H9 (cell line): Measurements from ENCODE around the gene PARP6. TPM values are rescaled to one million over a fixed set of nuclear protein-coding genes. Genes with fewer than 3 reads are reported as not detected.

ENCODE experiments used
- DNase-seq: peaks from one replicate; pipeline ENCODE4 v3.0.0-alpha.2; 2017
- H2AFZ ChIP-seq: one replicate; pipeline ENCODE4 v1.6.1; 2013; ENCODE audit warnings: mild to moderate bottlenecking, low read length, control low read depth, moderate library complexity
- H2AK5ac ChIP-seq: 2 replicates; pipeline ENCODE4 v1.6.1; 2013; ENCODE audit warnings: low read length, control low read depth, mixed read lengths; ENCODE audit not compliant: insufficient read length
- H2BK120ac ChIP-seq: one replicate; pipeline ENCODE4 v1.6.1; 2013; ENCODE audit warnings: low read depth, mild to moderate bottlenecking, low read length, control low read depth, inconsistent platforms; ENCODE audit not compliant: poor library complexity, severe bottlenecking
- H2BK12ac ChIP-seq: 2 replicates; pipeline ENCODE4 v1.6.1; 2013; ENCODE audit warnings: low read length, control low read depth, mixed read lengths, low read depth; ENCODE audit not compliant: insufficient read length
- H2BK15ac ChIP-seq: 2 replicates; pipeline ENCODE4 v1.6.1; 2013; ENCODE audit warnings: low read depth, low read length, control low read depth
- H2BK20ac ChIP-seq: one replicate; pipeline ENCODE4 v1.6.1; 2013; ENCODE audit warnings: low read depth, mild to moderate bottlenecking, low read length, control low read depth, inconsistent platforms; ENCODE audit not compliant: poor library complexity, severe bottlenecking
- H2BK5ac ChIP-seq: 2 replicates; pipeline ENCODE4 v1.6.1; 2013; ENCODE audit warnings: low read length, control low read depth, mixed read lengths; ENCODE audit not compliant: insufficient read length
- H3K14ac ChIP-seq: 2 replicates; pipeline ENCODE4 v1.6.1; 2013; ENCODE audit warnings: low read length, control low read depth; ENCODE audit not compliant: insufficient read depth
- H3K18ac ChIP-seq: 2 replicates; pipeline ENCODE4 v1.6.1; 2013; ENCODE audit warnings: low read depth, mild to moderate bottlenecking, mixed read lengths, low read length, control low read depth; ENCODE audit not compliant: insufficient read length
- H3K23ac ChIP-seq: 2 replicates; pipeline ENCODE4 v1.6.1; 2013; ENCODE audit warnings: low read length, control low read depth, mixed read lengths, low read depth; ENCODE audit not compliant: insufficient read length
- H3K23me2 ChIP-seq: 2 replicates; pipeline ENCODE4 v1.6.1; 2013; ENCODE audit warnings: low read depth, mild to moderate bottlenecking, mixed read lengths, low read length, control low read depth; ENCODE audit not compliant: insufficient read length, poor library complexity, severe bottlenecking
- H3K27ac ChIP-seq: 2 replicates; pipeline ENCODE4 v1.5.1; 2013; ENCODE audit warnings: low read length, control low read depth, mixed read lengths, low read depth; ENCODE audit not compliant: insufficient read length
- H3K27me3 ChIP-seq: 2 replicates; pipeline ENCODE4 v1.6.1; 2013; ENCODE audit warnings: low read length, control low read depth, inconsistent platforms; ENCODE audit not compliant: insufficient read depth
- H3K4ac ChIP-seq: 2 replicates; pipeline ENCODE4 v1.6.1; 2013; ENCODE audit warnings: low read depth, mild to moderate bottlenecking, control low read depth, inconsistent platforms, low read length, moderate library complexity
- H3K4me1 ChIP-seq: 2 replicates; pipeline ENCODE4 v1.6.1; 2013; ENCODE audit warnings: low read length, control low read depth, inconsistent platforms; ENCODE audit not compliant: insufficient read depth
- H3K4me2 ChIP-seq: 2 replicates; pipeline ENCODE4 v1.6.1; 2013; ENCODE audit warnings: low read length, control low read depth, mixed read lengths; ENCODE audit not compliant: insufficient read length, insufficient read depth
- H3K56ac ChIP-seq: 2 replicates; pipeline ENCODE4 v1.6.1; 2013; ENCODE audit warnings: low read depth, mild to moderate bottlenecking, mixed read lengths, low read length, control low read depth; ENCODE audit not compliant: insufficient read length
- H3K79me1 ChIP-seq: 2 replicates; pipeline ENCODE4 v1.6.1; 2013; ENCODE audit warnings: low read depth, mild to moderate bottlenecking, moderate library complexity, low read length, control low read depth, inconsistent platforms; ENCODE audit not compliant: insufficient read depth, poor library complexity, severe bottlenecking
- H3K79me2 ChIP-seq: 2 replicates; pipeline ENCODE4 v1.6.1; 2013; ENCODE audit warnings: low read length, control low read depth, inconsistent platforms; ENCODE audit not compliant: insufficient read depth
- H3K9ac ChIP-seq: 2 replicates; pipeline ENCODE4 v1.6.1; 2013; ENCODE audit warnings: low read length, control low read depth, mixed read lengths; ENCODE audit not compliant: insufficient read length; ENCODE audit errors: extremely low read depth
- H3K9me3 ChIP-seq: one replicate; pipeline ENCODE4 v1.6.1; 2013; ENCODE audit warnings: low read depth, low read length, inconsistent platforms; ENCODE audit not compliant: control insufficient read depth
- H3T11ph ChIP-seq: one replicate; pipeline ENCODE4 v1.6.1; 2013; ENCODE audit warnings: mild to moderate bottlenecking, low read length, control low read depth, inconsistent platforms
- H4K20me1 ChIP-seq: one replicate; pipeline ENCODE4 v1.6.1; 2013; ENCODE audit not compliant: control insufficient read depth, insufficient read length, insufficient read depth
- H4K5ac ChIP-seq: 2 replicates; pipeline ENCODE4 v1.6.1; 2013; ENCODE audit warnings: low read depth, mild to moderate bottlenecking, mixed read lengths, low read length, control low read depth; ENCODE audit not compliant: insufficient read length
- H4K8ac ChIP-seq: replicated peaks from 2 replicates; pipeline ENCODE4 v1.6.1; 2013; ENCODE audit warnings: low read length, control low read depth, mixed read lengths, low read depth; ENCODE audit not compliant: insufficient read length
- H4K91ac ChIP-seq: 2 replicates; pipeline ENCODE4 v1.6.1; 2013; ENCODE audit warnings: low read depth, mild to moderate bottlenecking, moderate library complexity, mixed read lengths, low read length, control low read depth; ENCODE audit not compliant: insufficient read length
- H3K27ac Mint-ChIP-seq, 3 experiments: 2 replicates in 2 of 3; 3 replicates in 1 of 3; pipeline ENCODE4 v1.8.0; 2020 to 2021; ENCODE audit warnings: mixed read lengths in 3 of 3, mild to moderate bottlenecking in 1 of 3, moderate library complexity in 1 of 3
- H3K27me3 Mint-ChIP-seq: 2 replicates; pipeline ENCODE4 v1.8.0; 2021; ENCODE audit warnings: low read depth, mild to moderate bottlenecking, moderate library complexity, mixed read lengths
- H3K36me3 Mint-ChIP-seq, 3 experiments: 2 replicates in 2 of 3; 3 replicates in 1 of 3; pipeline ENCODE4 v1.8.0; 2020 to 2021; ENCODE audit warnings: low read depth in 3 of 3, mixed read lengths in 3 of 3; ENCODE audit not compliant: insufficient read depth in 1 of 3
- H3K4me1 Mint-ChIP-seq, 2 experiments: 2 replicates each; pipeline ENCODE4 v1.8.0; 2020; ENCODE audit warnings: mixed read lengths in 2 of 2
- H3K4me3 Mint-ChIP-seq, 2 experiments: 2 replicates in 1 of 2; 3 replicates in 1 of 2; pipeline ENCODE4 v1.8.0; 2020 to 2021; ENCODE audit warnings: mild to moderate bottlenecking in 2 of 2, mixed read lengths in 2 of 2, moderate library complexity in 1 of 2
- H3K9me3 Mint-ChIP-seq, 2 experiments: 2 replicates in 1 of 2; 3 replicates in 1 of 2; pipeline ENCODE4 v1.8.0; 2020; ENCODE audit warnings: mild to moderate bottlenecking in 2 of 2, mixed read lengths in 2 of 2, moderate library complexity in 1 of 2
- CTCF ChIP-seq: fragments of 200-600 bp; sonication (generic); conservative IDR thresholded peaks from 3 replicates; pipeline ENCODE4 v1.8.0; 2021; ENCODE audit warnings: antibody characterized with exemption, mild to moderate bottlenecking
- WGBS: extraction: QIAGEN DNeasy Blood & Tissue Kit; methylation state at CpG from one replicate; pipeline ENCODE4 v1.1.7; 2013; ENCODE audit warnings: missing lambda C conversion rate, low lambda C conversion rate, mixed read lengths; ENCODE audit not compliant: insufficient read length; ENCODE audit errors: extremely low coverage; 5-methylcytosine and 5-hydroxymethylcytosine counted together
- total RNA-seq: library from RNA; stranded (reverse); gene quantifications from 2 replicates; pipeline ENCODE4 v1.2.1, GENCODE V29; 2021

PARP6 gene
- total RNA-seq, 1 experiment from 2014 or later: 54.4 TPM

- peaks cover 33 to 87% (median 67%) of the 10 kb centered on the region in 3 experiments for H3K36me3 Mint-ChIP-seq
- Histone ChIP-seq H3K4me1 (no peaks in the 10 kb centered on the region), H2BK12ac (no peak overlapping the region), H2AFZ (no peak overlapping the region), H2BK20ac (no peak overlapping the region), H3K14ac (no peak overlapping the region), H2BK15ac (no peak overlapping the region), H4K5ac (no peak overlapping the region), H4K91ac (no peak overlapping the region), H3K18ac (no peak overlapping the region), H3K23me2 (no peaks in the 10 kb centered on the region), H2BK5ac (no peak overlapping the region), H3K27me3 (no peaks in the 10 kb centered on the region), H3K56ac (no peak overlapping the region), H3K9ac (no peak overlapping the region), H3K9me3 (no peaks in the 10 kb centered on the region), H2BK120ac (no peak overlapping the region), H4K20me1 (no peaks in the 10 kb centered on the region), H4K8ac (no peak overlapping the region), H3T11ph (no peak overlapping the region), H3K23ac (no peak overlapping the region), H2AK5ac (no peak overlapping the region), H3K79me2 (no peaks in the 10 kb centered on the region), H3K79me1 (no peaks in the 10 kb centered on the region), H3K4ac (no peak overlapping the region), H3K27ac (no peak overlapping the region), H3K4me2 (no peak overlapping the region)
- no peak for DNase-seq
- no peak overlapping the region for H3K4me3 Mint-ChIP-seq
- H3K4me1 Mint-ChIP-seq: no peaks in the 10 kb centered on the region
- WGBS: no CpG with 5 or more reads among the region's 5 CpGs
- H3K9me3 Mint-ChIP-seq: no peaks in the 10 kb centered on the region
- H3K27me3 Mint-ChIP-seq: no peaks in the 10 kb centered on the region
- TF ChIP-seq CTCF: no peak
- H3K27ac Mint-ChIP-seq: no peak overlapping the region
Observed at GRCh38 chr15:72265031-72265430, 7.3 kb downstream of the PARP6 start.
